MCF 10A (cell line): ENCODE results near the gene PNLDC1. TPM values are rescaled to one million over a fixed set of nuclear protein-coding genes. Genes with fewer than 3 reads are reported as not detected.

Experiments
- BruUV-seq: library from RNA; stranded (reverse); fragments of 400-500 nt; replicated peaks from 2 replicates; lab custom pipeline; 2021; lab: Mats Ljungman, UMichigan
- CTCF ChIA-PET: fragments of 300-600 bp; sonication (Branson Sonifier 250); formaldehyde crosslinking; extraction: SDS; loops from one replicate; lab custom pipeline; 2021; ENCODE audit warnings: antibody characterized with exemption, inconsistent platforms; lab: Yijun Ruan, JAX
- POLR2A ChIA-PET: fragments of 300-600, 350-650 bp; sonication (Branson Sonifier 250); formaldehyde crosslinking; extraction: SDS; loops from one replicate; lab custom pipeline; 2020; ENCODE audit warnings: antibody characterized with exemption, inconsistent platforms; lab: Yijun Ruan, JAX
- DNase-seq: peaks from one replicate; pipeline ENCODE4 v3.0.0-alpha.2; 2018; ENCODE audit not compliant: unreplicated experiment
- H3K27ac Mint-ChIP-seq: one replicate; pipeline ENCODE4 v1.8.0; 2022; ENCODE audit warnings: mild to moderate bottlenecking, low read depth, mixed read lengths; ENCODE audit not compliant: unreplicated experiment
- H3K27me3 Mint-ChIP-seq: one replicate; pipeline ENCODE4 v1.8.0; 2022; ENCODE audit warnings: mixed read lengths; ENCODE audit not compliant: insufficient read depth, unreplicated experiment
- H3K36me3 Mint-ChIP-seq: one replicate; pipeline ENCODE4 v1.8.0; 2022; ENCODE audit warnings: mild to moderate bottlenecking, moderate library complexity, mixed read lengths; ENCODE audit not compliant: insufficient read depth, unreplicated experiment
- H3K4me1 Mint-ChIP-seq: one replicate; pipeline ENCODE4 v1.8.0; 2022; ENCODE audit warnings: mixed read lengths; ENCODE audit not compliant: insufficient read depth, unreplicated experiment
- H3K4me3 Mint-ChIP-seq: one replicate; pipeline ENCODE4 v1.8.0; 2022; ENCODE audit warnings: mild to moderate bottlenecking, moderate library complexity, mixed read lengths; ENCODE audit not compliant: unreplicated experiment
- H3K9me3 Mint-ChIP-seq: one replicate; pipeline ENCODE4 v1.8.0; 2022; ENCODE audit warnings: mixed read lengths; ENCODE audit not compliant: unreplicated experiment
- CTCF ChIP-seq: fragments of 200-600 bp; IDR thresholded peaks from one replicate; pipeline ENCODE4 v1.8.0; 2022; ENCODE audit warnings: antibody characterized with exemption, mild to moderate bottlenecking; ENCODE audit not compliant: unreplicated experiment
- intact Hi-C: fragments of 100-400 bp; cut with micrococcal nuclease; formaldehyde crosslinking; loops from 2 replicates; pipeline ENCODE4 v1.14.1; 2022
- total RNA-seq: library from RNA; stranded (reverse); gene quantifications from 2 replicates; pipeline ENCODE4 v1.2.3, GENCODE V29; 2022

The PNLDC1 gene
- total RNA-seq, 1 experiment from 2014 or later = not detected

- Mint-ChIP-seq H3K27me3 (no peaks in the 10 kb centered on the region), H3K4me1 (peaks cover 28% of the 10 kb centered on the region), H3K36me3 (peaks cover 99% of the 10 kb centered on the region), H3K27ac (peak overlapping the region; percentile 82), H3K9me3 (no peaks in the 10 kb centered on the region), H3K4me3 (peak overlapping the region; percentile 88)
- TSS peak; percentile 75 for BruUV-seq
- intact Hi-C loops = no loop called here
- DNase-seq = peak; percentile 14
- POLR2A ChIA-PET = interaction anchor here (0.7 to 4.6 kb wide), 9 partner anchors 10 to 94 kb away, joined by 3 to 59 read pairs (median 6); partner anchors contain the start of genes MRPL18, TCP1 and WTAP
- TF ChIP-seq CTCF = no peak
- CTCF ChIA-PET = interaction anchor here (1.0 to 1.1 kb wide), 2 partner anchors 78 to 93 kb away, joined by 3 read pairs; no protein-coding TSS in a partner anchor
These were observed 38.8 kb upstream of the PNLDC1 start for GRCh38 chr6:159761129-159761872.

- Mint-ChIP-seq H3K27me3 (no peaks in the 10 kb centered on the region), H3K9me3 (no peaks in the 10 kb centered on the region), H3K4me3 (peak within 1 kb of the TSS; percentile 88), H3K4me1 (peaks cover 28% of the 10 kb centered on the region), H3K27ac (peak within 1 kb of the TSS; percentile 82), H3K36me3 (peaks cover 99% of the 10 kb centered on the region)
- TF ChIP-seq CTCF = no peak
- POLR2A ChIA-PET = interaction anchor here (0.6 to 4.6 kb wide), 5 partner anchors 13 to 101 kb away, joined by 3 to 59 read pairs (median 6); partner anchors contain the start of genes MRPL18, TCP1 and WTAP
- intact Hi-C loops = loop anchor here (2.0 kb wide), 1 partner anchor 71 kb away; no protein-coding TSS in a partner anchor
- peak; percentile 96 for DNase-seq
- BruUV-seq = no TSS peak
- CTCF ChIA-PET = interaction anchor here (1.0 kb wide), 1 partner anchor 78 kb away, joined by 3 read pairs; no protein-coding TSS in a partner anchor
These were observed 38.0 kb upstream of the PNLDC1 start, which contains the start of gene ACAT2 for GRCh38 chr6:159761873-159762680. TSS of gene ACAT2 (plus strand) at chr6:159762045. CDS start at chr6:159762088, 43 bp downstream.

GRCh38 chr6:159762681-159763293 lies 37.3 kb upstream of the PNLDC1 start:
- H3K36me3 Mint-ChIP-seq = peaks cover 99% of the 10 kb centered on the region
- no peaks in the 10 kb centered on the region for H3K9me3 Mint-ChIP-seq
- ChIA-PET POLR2A (interaction anchor here (0.5 to 4.6 kb wide), 6 partner anchors 11 to 1053 kb away, joined by 3 to 44 read pairs (median 3); partner anchors contain the start of genes MRPL18, SOD2 and TCP1), CTCF (interaction anchor here (0.6 to 1.2 kb wide), 2 partner anchors 30 to 73 kb away, joined by 3 read pairs; no protein-coding TSS in a partner anchor)
- intact Hi-C loops = loop anchor here (2.0 kb wide), 1 partner anchor 72 kb away; no protein-coding TSS in a partner anchor
- no peak for TF ChIP-seq CTCF
- H3K27me3 Mint-ChIP-seq = no peaks in the 10 kb centered on the region
- peak overlapping the region; percentile 88 for H3K4me3 Mint-ChIP-seq
- peaks cover 28% of the 10 kb centered on the region for H3K4me1 Mint-ChIP-seq
- DNase-seq = peak; percentile 8
- H3K27ac Mint-ChIP-seq = peak overlapping the region; percentile 82
- TSS peak; percentile 3 for BruUV-seq
